GM18951 (cell line): ENCODE measurements around the gene LIN37.

Experiments used
- POLR2A ChIP-seq: IDR thresholded peaks from 4 replicates; pipeline ENCODE4 v1.6.1; 2011; ENCODE audit warnings: mild to moderate bottlenecking; ENCODE audit not compliant: insufficient read length, insufficient read depth; ENCODE audit errors: extremely low read depth
- in situ Hi-C: fragments of 300-500 bp; cut with MboI; formaldehyde crosslinking; loops from one replicate; pipeline ENCODE4 v1.12.0; 2022; ENCODE audit warnings: low sequenced_read_pairs, mixed read lengths, inconsistent platforms; ENCODE audit not compliant: unreplicated experiment

The LIN37 gene

DNA sequence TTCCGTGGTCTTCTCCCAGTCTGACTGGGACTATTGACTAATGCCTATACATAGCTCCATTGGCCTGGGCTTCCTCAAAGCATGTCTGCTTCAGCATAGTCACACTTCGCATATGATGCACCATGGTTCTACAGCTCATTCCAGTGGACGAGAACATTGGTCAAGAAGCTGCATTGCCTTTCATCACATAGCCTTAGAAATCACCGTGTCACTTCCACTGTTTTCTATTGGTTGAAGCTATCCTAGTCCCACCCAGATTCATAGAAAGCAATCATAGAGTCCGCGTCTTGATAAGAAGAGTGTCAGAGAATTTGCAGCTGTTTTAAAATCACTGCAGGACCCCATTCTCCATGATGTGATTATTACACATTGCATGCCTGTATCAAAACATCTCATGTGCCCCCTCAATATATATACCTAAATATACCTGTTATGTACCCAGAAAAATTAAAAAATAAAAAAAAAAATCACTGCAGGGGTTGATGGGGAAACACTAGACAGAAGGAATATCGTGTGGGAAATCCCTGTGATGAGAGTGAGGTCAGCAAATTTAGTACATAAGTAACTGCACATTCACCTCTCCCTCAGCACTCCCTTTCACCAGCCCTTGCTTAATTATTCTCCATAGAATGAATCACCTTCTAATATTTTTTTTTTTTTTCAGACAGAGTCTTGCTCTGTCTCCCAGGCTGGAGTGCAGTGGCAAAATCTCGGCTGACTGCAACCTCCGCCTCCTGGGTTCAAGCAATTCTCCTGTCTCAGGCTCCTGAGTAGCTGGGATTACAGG lies 24.8 kb downstream of the LIN37 start:
- in situ Hi-C loops: no loop called here
- no peak for TF ChIP-seq POLR2A

DNA sequence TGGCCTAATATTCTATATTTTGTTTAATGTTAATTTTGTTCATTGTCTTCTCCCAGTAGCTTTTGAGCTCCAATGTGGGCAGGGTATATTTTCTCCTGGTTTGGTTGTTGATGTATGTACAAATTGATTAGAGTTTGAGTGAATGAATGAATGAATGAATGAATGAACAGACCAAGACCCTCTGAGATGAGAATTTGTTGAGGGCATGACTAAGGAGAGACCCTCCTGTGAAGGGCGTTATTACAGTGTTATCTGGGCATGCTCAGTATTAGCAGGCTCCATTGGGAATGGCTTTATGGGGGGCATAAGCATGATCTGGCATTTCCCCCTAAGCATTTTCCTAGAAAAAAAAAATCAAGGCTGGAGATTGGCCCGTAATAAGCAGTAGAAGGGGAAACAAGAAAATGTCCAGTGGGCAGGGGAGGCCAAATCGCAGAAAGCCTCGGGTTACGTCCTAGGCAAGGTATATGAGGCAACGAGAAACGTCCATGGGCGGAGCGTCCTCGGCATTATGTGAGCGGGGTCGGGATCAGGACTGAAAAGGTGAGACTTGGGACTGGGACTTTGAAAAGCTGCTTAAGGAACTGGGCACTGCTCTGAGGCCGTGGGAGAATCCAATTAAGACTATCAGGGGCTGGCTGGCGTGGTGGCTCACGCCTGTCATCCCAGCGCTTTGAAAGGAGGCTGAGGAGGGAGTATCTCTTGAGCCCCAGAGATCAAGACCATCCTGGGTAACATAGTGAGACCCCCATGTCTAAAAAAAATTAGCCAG lies 26.1 kb downstream of the LIN37 start:
- in situ Hi-C loops: no loop called here
- no peak for TF ChIP-seq POLR2A

DNA sequence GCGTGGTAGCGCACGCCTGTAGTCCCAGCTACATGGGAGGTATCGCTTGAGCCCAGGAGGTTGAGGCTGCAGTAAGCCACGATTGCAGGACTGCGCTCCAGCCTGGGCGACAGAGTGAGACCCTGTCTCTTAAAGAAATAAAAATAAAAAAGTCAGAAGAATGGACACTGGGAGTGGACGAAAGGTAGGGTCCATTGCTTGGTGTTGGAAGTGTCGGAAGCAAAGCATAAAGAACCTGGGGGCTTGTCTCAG lies 26.6 kb downstream of the LIN37 start:
- no peak for TF ChIP-seq POLR2A
- in situ Hi-C loops: no loop called here

DNA sequence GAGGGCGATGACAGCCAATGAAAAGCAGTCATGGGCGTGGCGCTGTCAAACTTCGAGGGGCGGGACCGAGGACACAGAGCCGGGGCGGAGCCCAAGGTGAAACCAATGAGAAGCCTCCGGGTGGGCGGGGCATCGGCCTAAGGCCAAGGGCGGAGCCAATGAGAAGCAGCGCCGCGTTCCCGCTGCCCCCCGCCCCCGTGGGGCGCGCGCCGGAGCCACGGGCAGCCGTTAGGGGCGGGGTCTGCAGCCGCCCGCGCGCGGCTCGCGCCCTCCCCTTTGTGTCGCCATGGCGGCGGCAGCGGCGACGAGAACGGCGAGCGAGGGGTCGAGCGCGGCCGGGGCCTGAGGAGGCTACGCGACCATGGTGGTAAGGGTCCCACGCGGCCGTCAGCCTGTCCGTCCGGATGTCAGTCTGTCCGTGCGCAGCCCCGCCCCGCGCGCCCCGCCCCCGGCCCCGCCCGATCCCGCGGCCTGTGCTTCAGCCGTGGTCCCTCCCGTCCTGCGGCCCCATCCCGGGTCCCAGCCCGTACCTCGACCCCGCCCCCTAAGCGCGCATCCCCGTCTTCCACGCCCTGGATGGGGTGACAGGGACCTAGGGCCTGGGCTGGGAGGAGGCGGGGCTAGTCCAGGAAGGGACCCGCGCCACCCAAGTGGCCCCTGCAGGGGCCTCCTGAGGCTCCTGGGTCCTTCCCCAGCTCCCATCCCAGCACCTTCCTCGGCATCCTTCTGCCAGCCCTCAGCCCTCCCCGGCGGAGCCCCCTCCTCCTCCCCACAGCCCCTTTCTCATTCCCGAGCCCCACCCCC lies 27.1 kb downstream of the LIN37 start, which contains the start of gene ARHGAP33:
ARHGAP33 (plus strand) TSS at position 267 of the 804 bp plus-strand sequence; CDS start at position 362, 95 bp downstream.
- in situ Hi-C loops: no loop called here
- peak; percentile 67 for TF ChIP-seq POLR2A

GRCh38 chr19:35776102-35776788 lies 27.9 kb downstream of the LIN37 start:
- in situ Hi-C loops: no loop called here
- no peak for TF ChIP-seq POLR2A

GRCh38 chr19:35777086-35777841 lies 28.9 kb downstream of the LIN37 start:
- in situ Hi-C loops: no loop called here
- no peak for TF ChIP-seq POLR2A

GRCh38 chr19:35777961-35778360 lies 29.6 kb downstream of the LIN37 start:
- in situ Hi-C loops: no loop called here
- no peak for TF ChIP-seq POLR2A

DNA sequence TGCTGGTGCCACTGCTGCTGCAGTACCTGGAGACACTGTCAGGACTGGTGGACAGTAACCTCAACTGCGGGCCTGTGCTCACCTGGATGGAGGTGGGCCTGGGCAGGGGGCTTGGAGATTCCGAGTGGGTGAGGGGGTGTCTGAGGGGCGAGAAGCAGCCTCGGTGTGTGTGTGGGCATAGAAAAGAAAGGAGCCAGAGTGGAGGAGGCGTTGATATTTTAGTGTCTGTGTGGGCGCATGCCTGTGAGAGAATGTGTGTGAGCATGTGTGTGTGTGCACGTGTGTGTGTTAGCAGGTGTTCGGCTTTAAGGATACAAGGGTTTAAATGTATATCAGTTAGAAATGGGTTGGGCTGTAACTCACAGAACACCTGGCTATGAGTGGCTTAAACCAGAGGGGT lies 30.7 kb downstream of the LIN37 start:
- in situ Hi-C loops: no loop called here
- no peak for TF ChIP-seq POLR2A

DNA sequence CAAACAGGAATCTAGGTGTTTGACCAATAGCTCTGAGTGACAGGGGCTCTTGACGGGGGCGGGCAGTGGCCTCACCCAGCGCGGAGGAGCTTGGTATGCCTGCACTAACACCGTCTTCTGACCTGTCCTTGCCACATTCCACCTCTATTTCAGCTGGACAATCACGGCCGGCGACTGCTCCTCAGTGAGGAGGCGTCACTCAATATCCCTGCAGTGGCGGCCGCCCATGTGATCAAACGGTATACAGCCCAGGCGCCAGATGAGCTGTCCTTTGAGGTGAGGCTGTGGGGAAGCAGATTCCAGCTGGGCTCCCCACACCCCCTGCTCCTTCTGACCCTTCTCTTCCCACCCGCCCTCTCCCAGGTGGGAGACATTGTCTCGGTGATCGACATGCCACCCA lies 31.7 kb downstream of the LIN37 start:
- in situ Hi-C loops: no loop called here
- no peak for TF ChIP-seq POLR2A

- in situ Hi-C loops: no loop called here
- no peak for TF ChIP-seq POLR2A
Measured at GRCh38 chr19:35780717-35781116, 32.3 kb downstream of the LIN37 start.

DNA sequence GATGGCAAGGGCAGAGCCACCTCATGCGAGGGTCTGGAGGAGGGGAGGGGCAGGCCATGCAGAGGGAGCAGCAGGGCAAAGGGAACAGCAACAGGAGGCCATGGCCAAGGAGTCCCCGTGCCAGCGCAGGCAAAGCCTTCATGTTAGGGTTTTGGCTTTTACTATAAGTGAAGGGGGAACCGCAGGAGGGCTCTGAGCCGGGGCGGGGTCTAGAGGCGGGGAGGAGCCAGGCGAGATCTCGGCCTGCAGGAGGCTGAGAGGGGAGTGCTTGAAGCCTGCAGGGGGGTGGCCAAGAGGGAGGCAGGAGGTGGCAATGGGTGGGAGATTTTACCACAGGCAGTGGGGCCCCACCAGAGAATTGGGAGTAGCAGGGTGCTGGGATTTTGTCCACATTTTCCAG lies 33.3 kb downstream of the LIN37 start:
- in situ Hi-C loops: no loop called here
- TF ChIP-seq POLR2A: no peak

DNA sequence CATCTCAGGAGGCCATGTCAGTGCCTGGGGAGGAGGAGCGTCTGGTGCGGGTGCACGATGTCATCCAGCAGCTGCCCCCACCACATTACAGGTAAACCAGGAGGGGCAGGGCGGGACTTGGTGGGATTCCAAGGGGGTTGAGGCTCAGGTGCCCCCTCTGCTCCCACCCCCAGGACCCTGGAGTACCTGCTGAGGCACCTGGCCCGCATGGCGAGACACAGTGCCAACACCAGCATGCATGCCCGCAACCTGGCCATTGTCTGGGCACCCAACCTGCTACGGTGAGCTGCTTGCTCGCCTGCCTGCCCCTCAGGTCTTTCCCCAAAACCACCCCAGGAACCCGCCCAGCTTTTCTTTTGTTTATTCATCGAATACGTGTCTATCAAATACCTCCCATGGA lies 34.2 kb downstream of the LIN37 start:
- in situ Hi-C loops: no loop called here
- no peak for TF ChIP-seq POLR2A
